ENCODE data around the gene EIPR1.

- TF ChIP-seq POLR2A (IDR thresholded peaks at IDR 0.05), result no peak
- no peak for TF ChIP-seq CTCF (IDR thresholded peaks at IDR 0.05)
Observed at GRCh38 chr2:3199627-3200345, 177.8 kb downstream of the EIPR1 start.
